CD4-positive, CD25-positive, alpha-beta regulatory T cell (primary cell): ENCODE measurements around the gene KMT2B. TPM values are rescaled to one million over a fixed set of nuclear protein-coding genes. Genes with fewer than 3 reads are reported as not detected.

ENCODE experiments used
- ATAC-seq, 2 donors: fragments of 150-1000 bp; cut with Tn5 transposase; one replicate each; pipeline ENCODE4 v1.10.0; 2021; ENCODE audit warnings: low read depth in 2 of 2, moderate number of reproducible peaks in 2 of 2, moderate library complexity in 1 of 2
- DNase-seq, 3 donors: peaks; one replicate each; pipeline versions ENCODE4 v3.0.0 to v3.0.0-alpha.2; 2012 to 2022; ENCODE audit warnings: mixed read lengths in 1 of 3
- H3K27ac ChIP-seq: one replicate; pipeline ENCODE4 v1.7.0; 2013; ENCODE audit warnings: mild to moderate bottlenecking, low read length; ENCODE audit not compliant: insufficient read depth, poor library complexity, severe bottlenecking
- H3K27me3 ChIP-seq: one replicate; pipeline ENCODE4 v1.7.0; 2013; ENCODE audit warnings: low read length; ENCODE audit not compliant: control insufficient read depth, insufficient read depth
- H3K36me3 ChIP-seq: one replicate; pipeline ENCODE4 v1.7.0; 2013; ENCODE audit warnings: mild to moderate bottlenecking, low read length, moderate library complexity; ENCODE audit not compliant: control insufficient read depth, insufficient read depth
- H3K4me1 ChIP-seq: 2 replicates; pipeline ENCODE4 v1.7.0; 2013; ENCODE audit warnings: mild to moderate bottlenecking, low read length; ENCODE audit not compliant: insufficient read depth, control insufficient read depth, poor library complexity, severe bottlenecking
- H3K4me3 ChIP-seq: one replicate; pipeline ENCODE4 v1.7.0; 2013; ENCODE audit warnings: low read depth, mild to moderate bottlenecking, low read length, moderate library complexity
- H3K9me3 ChIP-seq, 2 experiments: 1 replicate in 1 of 2; 2 replicates in 1 of 2; pipeline ENCODE4 v1.7.0; 2013; ENCODE audit warnings: low read length in 2 of 2, mild to moderate bottlenecking in 1 of 2, moderate library complexity in 1 of 2; ENCODE audit not compliant: control insufficient read depth in 2 of 2
- H3K27ac Mint-ChIP-seq, 3 donors: one replicate each; pipeline ENCODE4 v1.8.0; 2020 to 2022; ENCODE audit warnings: mild to moderate bottlenecking in 3 of 3, mixed read lengths in 3 of 3, moderate library complexity in 2 of 3
- H3K27me3 Mint-ChIP-seq: one replicate; pipeline ENCODE4 v1.8.0; 2022; ENCODE audit warnings: mild to moderate bottlenecking, mixed read lengths
- H3K36me3 Mint-ChIP-seq: one replicate; pipeline ENCODE4 v1.8.0; 2020; ENCODE audit warnings: mixed read lengths
- H3K4me1 Mint-ChIP-seq, 4 donors: one replicate each; pipeline ENCODE4 v1.8.0; 2020 to 2022; ENCODE audit warnings: mixed read lengths in 4 of 4, mild to moderate bottlenecking in 1 of 4
- H3K4me3 Mint-ChIP-seq, 4 donors: one replicate each; pipeline ENCODE4 v1.8.0; 2020 to 2022; ENCODE audit warnings: mild to moderate bottlenecking in 4 of 4, mixed read lengths in 4 of 4, moderate library complexity in 3 of 4
- H3K9me3 Mint-ChIP-seq, 7 donors: one replicate each; pipeline ENCODE4 v1.8.0; 2020 to 2022; ENCODE audit warnings: mixed read lengths in 7 of 7, mild to moderate bottlenecking in 3 of 7, moderate library complexity in 2 of 7
- polyA plus RNA-seq, 4 donors: library from polyadenylated mRNA; unstranded; fragments of 300-500 nt; fragmentation: Illumina TruSeq; gene quantifications; one replicate each; pipeline ENCODE4 v1.2.3, GENCODE V29; 2021
- total RNA-seq: library from RNA; stranded (reverse); gene quantifications from one replicate; pipeline ENCODE4 v1.2.3, GENCODE V29; 2022

The KMT2B gene
- total RNA-seq (73.0 TPM), polyA plus RNA-seq (1 to 10 TPM in 1 of 4 donors, under 1 TPM in 3; 0.45 to 1.1 (median 0.68) TPM)

GRCh38 chr19:35717665-35718344 is at the start of gene KMT2B:
KMT2B (plus strand) TSS chr19:35718003; CDS start chr19:35718019, 16 bp downstream.
- H3K4me1 ChIP-seq: peaks cover 59% of the 10 kb centered on the region
- peak within 1 kb of the TSS; percentile 92 to 95 (median 95) for H3K27ac Mint-ChIP-seq
- peaks cover 7% of the 10 kb centered on the region for H3K36me3 Mint-ChIP-seq
- H3K27me3 Mint-ChIP-seq: peaks cover 4% of the 10 kb centered on the region
- H3K27me3 ChIP-seq: no peaks in the 10 kb centered on the region
- DNase-seq (no peak), ATAC-seq (peak in 1 of 2 donors; percentile 24)
- H3K36me3 ChIP-seq: peaks cover 20% of the 10 kb centered on the region
- peak within 1 kb of the TSS; percentile 87 to 99 (median 95) for H3K4me3 Mint-ChIP-seq
- peak within 1 kb of the TSS; percentile 68 for H3K4me3 ChIP-seq
- peaks cover 8 to 63% (median 33%) of the 10 kb centered on the region in 4 donors for H3K4me1 Mint-ChIP-seq
- H3K9me3 ChIP-seq: no peaks in the 10 kb centered on the region
- peaks cover 0 to 1% (median 0%) of the 10 kb centered on the region in 7 donors for H3K9me3 Mint-ChIP-seq
- H3K27ac ChIP-seq: peak within 1 kb of the TSS; percentile 95

GRCh38 chr19:35669566-35669965 is 48.2 kb upstream of the KMT2B start:
- Histone ChIP-seq H3K4me3 (no peak overlapping the region), H3K4me1 (peaks cover 9% of the 10 kb centered on the region), H3K27ac (no peak overlapping the region), H3K27me3 (no peaks in the 10 kb centered on the region), H3K36me3 (no peaks in the 10 kb centered on the region), H3K9me3 (no peaks in the 10 kb centered on the region)
- DNase-seq (no peak), ATAC-seq (no peak)
- Mint-ChIP-seq H3K4me3 (peak overlapping the region in 1 of 4 donors; percentile 71), H3K36me3 (no peaks in the 10 kb centered on the region), H3K27me3 (peaks cover 42% of the 10 kb centered on the region), H3K9me3 (peaks cover 0 to 2% (median 0%) of the 10 kb centered on the region in 7 donors), H3K4me1 (peaks cover 0 to 13% (median 7%) of the 10 kb centered on the region in 4 donors), H3K27ac (peak overlapping the region in 1 of 3 donors; percentile 17)

GRCh38 chr19:35669974-35670373 is 47.8 kb upstream of the KMT2B start:
- Mint-ChIP-seq H3K4me3 (peak overlapping the region in 1 of 4 donors; percentile 38), H3K36me3 (no peaks in the 10 kb centered on the region), H3K9me3 (peaks cover 0 to 2% (median 0%) of the 10 kb centered on the region in 7 donors), H3K4me1 (peaks cover 0 to 13% (median 7%) of the 10 kb centered on the region in 4 donors), H3K27ac (peak overlapping the region in 1 of 3 donors; percentile 17), H3K27me3 (peaks cover 45% of the 10 kb centered on the region)
- Histone ChIP-seq H3K4me3 (no peak overlapping the region), H3K27me3 (no peaks in the 10 kb centered on the region), H3K4me1 (peaks cover 9% of the 10 kb centered on the region), H3K36me3 (no peaks in the 10 kb centered on the region), H3K27ac (no peak overlapping the region), H3K9me3 (no peaks in the 10 kb centered on the region)
- DNase-seq (no peak), ATAC-seq (no peak)

- H3K27me3 Mint-ChIP-seq: peaks cover 45% of the 10 kb centered on the region
- Histone ChIP-seq H3K9me3 (no peaks in the 10 kb centered on the region), H3K27ac (no peak overlapping the region), H3K4me1 (peaks cover 9% of the 10 kb centered on the region), H3K4me3 (no peak overlapping the region), H3K36me3 (no peaks in the 10 kb centered on the region), H3K27me3 (no peaks in the 10 kb centered on the region)
- H3K27ac Mint-ChIP-seq: no peak overlapping the region
- H3K4me1 Mint-ChIP-seq: peaks cover 0 to 13% (median 7%) of the 10 kb centered on the region in 4 donors
- H3K36me3 Mint-ChIP-seq: no peaks in the 10 kb centered on the region
- no peak for DNase-seq
- no peak overlapping the region for H3K4me3 Mint-ChIP-seq
- ATAC-seq: no peak
- peaks cover 0 to 2% (median 0%) of the 10 kb centered on the region in 7 donors for H3K9me3 Mint-ChIP-seq
Observed at GRCh38 chr19:35670686-35671085, 47.1 kb upstream of the KMT2B start.

GRCh38 chr19:35671818-35672217 is 46.0 kb upstream of the KMT2B start:
- H3K36me3 Mint-ChIP-seq: no peaks in the 10 kb centered on the region
- Histone ChIP-seq H3K4me1 (peaks cover 9% of the 10 kb centered on the region), H3K4me3 (no peak overlapping the region), H3K36me3 (no peaks in the 10 kb centered on the region), H3K27me3 (no peaks in the 10 kb centered on the region), H3K27ac (no peak overlapping the region), H3K9me3 (no peaks in the 10 kb centered on the region)
- peaks cover 45% of the 10 kb centered on the region for H3K27me3 Mint-ChIP-seq
- peaks cover 0 to 13% (median 7%) of the 10 kb centered on the region in 4 donors for H3K4me1 Mint-ChIP-seq
- DNase-seq (no peak), ATAC-seq (no peak)
- H3K27ac Mint-ChIP-seq: no peak overlapping the region
- no peak overlapping the region for H3K4me3 Mint-ChIP-seq
- H3K9me3 Mint-ChIP-seq: peaks cover 0 to 2% (median 0%) of the 10 kb centered on the region in 7 donors

GRCh38 chr19:35673121-35673804 is 44.5 kb upstream of the KMT2B start:
- DNase-seq (peak in 1 of 3 donors; percentile 50), ATAC-seq (peak; percentile 44 to 50)
- peak overlapping the region; percentile 19 for H3K4me3 ChIP-seq
- peaks cover 0 to 13% (median 7%) of the 10 kb centered on the region in 4 donors for H3K4me1 Mint-ChIP-seq
- H3K4me1 ChIP-seq: peaks cover 9% of the 10 kb centered on the region
- peaks cover 0 to 2% (median 0%) of the 10 kb centered on the region in 7 donors for H3K9me3 Mint-ChIP-seq
- no peaks in the 10 kb centered on the region for H3K36me3 ChIP-seq
- no peaks in the 10 kb centered on the region for H3K36me3 Mint-ChIP-seq
- no peaks in the 10 kb centered on the region for H3K9me3 ChIP-seq
- H3K27me3 ChIP-seq: no peaks in the 10 kb centered on the region
- H3K27ac ChIP-seq: no peak overlapping the region
- peaks cover 48% of the 10 kb centered on the region for H3K27me3 Mint-ChIP-seq
- peak overlapping the region in 1 of 3 donors; percentile 64 for H3K27ac Mint-ChIP-seq
- peak overlapping the region in 3 of 4 donors; percentile 39 to 72 (median 66) for H3K4me3 Mint-ChIP-seq

- no peak overlapping the region for H3K27ac ChIP-seq
- Mint-ChIP-seq H3K27me3 (peaks cover 39% of the 10 kb centered on the region), H3K4me1 (peaks cover 0 to 13% (median 7%) of the 10 kb centered on the region in 4 donors), H3K36me3 (no peaks in the 10 kb centered on the region), H3K27ac (no peak overlapping the region), H3K4me3 (no peak overlapping the region), H3K9me3 (peaks cover 0 to 1% (median 0%) of the 10 kb centered on the region in 7 donors)
- no peak overlapping the region for H3K4me3 ChIP-seq
- H3K27me3 ChIP-seq: no peaks in the 10 kb centered on the region
- DNase-seq (no peak), ATAC-seq (no peak)
- H3K4me1 ChIP-seq: peaks cover 9% of the 10 kb centered on the region
- no peaks in the 10 kb centered on the region for H3K36me3 ChIP-seq
- no peaks in the 10 kb centered on the region for H3K9me3 ChIP-seq
Observed at GRCh38 chr19:35675589-35676140, 42.1 kb upstream of the KMT2B start.
